Endothelial cell of umbilical vein (primary cell): ENCODE data around the gene DPYD. TPM values are rescaled to one million over a fixed set of nuclear protein-coding genes. Genes with fewer than 3 reads are reported as not detected.

Experiments
- BruUV-seq: library from RNA; stranded (reverse); fragments of 400-500 nt; replicated peaks from 2 replicates; lab custom pipeline; 2021; lab: Mats Ljungman, UMichigan
- CTCF ChIA-PET: fragments of 300-600, 350-600 bp; sonication (Branson Sonifier 250); formaldehyde crosslinking; loops from one replicate; lab custom pipeline; 2021; ENCODE audit warnings: antibody characterized with exemption, inconsistent platforms; lab: Charles Lee
- POLR2A ChIA-PET: fragments of 300-600, 350-600 bp; sonication (Branson Sonifier 250); formaldehyde crosslinking; loops from one replicate; lab custom pipeline; 2021; ENCODE audit warnings: antibody characterized with exemption, inconsistent platforms; lab: Charles Lee
- DNase-seq: peaks from one replicate; pipeline ENCODE4 v3.0.0-alpha.2; 2011; ENCODE audit warnings: low read depth, low spot score
- FAIRE-seq: peaks from 2 replicates; lab custom pipeline; 2011; peaks lifted over from hg19 to GRCh38; lab: Jason Lieb, UNC
- H2AFZ ChIP-seq: 2 replicates; pipeline ENCODE4 v1.6.0; 2012; ENCODE audit warnings: low read depth, low read length, control low read depth, inconsistent platforms
- H3K27ac ChIP-seq: 2 replicates; pipeline ENCODE4 v1.5.1; 2011; ENCODE audit warnings: low read depth, mild to moderate bottlenecking, control low read depth, low read length, moderate library complexity; ENCODE audit not compliant: insufficient read depth
- H3K27me3 ChIP-seq, 2 experiments: 2 replicates each; pipeline versions ENCODE4 v1.6.0 to v1.6.1; 2011; ENCODE audit warnings: low read length in 2 of 2, mixed read lengths in 1 of 2; ENCODE audit not compliant: control insufficient read depth in 2 of 2, insufficient read depth in 2 of 2
- H3K36me3 ChIP-seq, 2 experiments: 2 replicates in 1 of 2; 3 replicates in 1 of 2; pipeline ENCODE4 v1.5.1; 2011; ENCODE audit warnings: low read length in 2 of 2, mild to moderate bottlenecking in 1 of 2, moderate library complexity in 1 of 2; ENCODE audit not compliant: control insufficient read depth in 2 of 2, insufficient read depth in 2 of 2; ENCODE audit errors: extremely low read depth in 1 of 2
- H3K4me1 ChIP-seq: 3 replicates; pipeline ENCODE4 v1.5.1; 2011; ENCODE audit warnings: mild to moderate bottlenecking, low read length; ENCODE audit not compliant: control insufficient read depth, insufficient read depth; ENCODE audit errors: extremely low read depth
- H3K4me2 ChIP-seq: 2 replicates; pipeline ENCODE4 v1.6.1; 2011; ENCODE audit warnings: low read length, control low read depth, mixed read lengths; ENCODE audit not compliant: insufficient read depth
- H3K4me3 ChIP-seq, 3 experiments: fragments of 200-600 bp in 1 of 3; sonication (generic), shearing (Covaris generic) in 1 of 3; replicated peaks in 1 of 3; 2 replicates each; pipeline ENCODE4 v1.5.1; 2011 to 2016; ENCODE audit warnings: control low read depth in 3 of 3, low read length in 3 of 3, mild to moderate bottlenecking in 2 of 3, inconsistent platforms in 1 of 3, low read depth in 1 of 3, moderate library complexity in 1 of 3; ENCODE audit not compliant: insufficient read depth in 1 of 3
- H3K79me2 ChIP-seq: 2 replicates; pipeline ENCODE4 v1.6.0; 2012; ENCODE audit warnings: low read length, inconsistent platforms; ENCODE audit not compliant: control insufficient read depth, insufficient read depth
- H3K9ac ChIP-seq: replicated peaks from 2 replicates; pipeline ENCODE3; 2011; ENCODE audit warnings: low read length, control low read depth; ENCODE audit not compliant: insufficient read depth; ENCODE audit errors: extremely low read depth
- H3K9me1 ChIP-seq: replicated peaks from 3 replicates; pipeline ENCODE4 v1.6.0; 2011; ENCODE audit warnings: mild to moderate bottlenecking, low read length; ENCODE audit not compliant: control insufficient read depth, insufficient read depth; ENCODE audit errors: extremely low read depth
- H3K9me3 ChIP-seq: replicated peaks from 2 replicates; pipeline ENCODE4 v1.5.1; 2012; ENCODE audit warnings: low read length, inconsistent platforms; ENCODE audit not compliant: control insufficient read depth, insufficient read depth
- H4K20me1 ChIP-seq: replicated peaks from 2 replicates; pipeline ENCODE3; 2011; ENCODE audit warnings: mild to moderate bottlenecking, low read length; ENCODE audit not compliant: control insufficient read depth, insufficient read depth; ENCODE audit errors: extremely low read depth
- CTCF ChIP-seq, 2 donors: IDR thresholded peaks; 1 replicate in 1 of 2; 2 replicates in 1 of 2; pipeline ENCODE4 v1.5.1; 2011; ENCODE audit warnings: low read length in 2 of 2, mild to moderate bottlenecking in 2 of 2, moderate library complexity in 2 of 2, control low read depth in 1 of 2, inconsistent platforms in 1 of 2, low read depth in 1 of 2; ENCODE audit not compliant: insufficient read depth in 1 of 2; ENCODE audit errors: extremely low read depth in 1 of 2
- EZH2 ChIP-seq: IDR thresholded peaks from 2 replicates; pipeline ENCODE4 v1.6.1; 2012; ENCODE audit warnings: borderline replicate concordance, low read depth, mild to moderate bottlenecking, moderate library complexity, low read length, inconsistent platforms; ENCODE audit not compliant: severe bottlenecking
- FOS ChIP-seq: IDR thresholded peaks from 2 replicates; pipeline ENCODE4 v1.6.1; 2011; ENCODE audit warnings: mild to moderate bottlenecking, low read length, moderate library complexity, borderline replicate concordance; ENCODE audit not compliant: insufficient read depth
- GATA2 ChIP-seq: IDR thresholded peaks from 2 replicates; pipeline ENCODE4 v1.7.0; 2011; ENCODE audit warnings: low read depth, mild to moderate bottlenecking, moderate library complexity, mixed read lengths, low read length; ENCODE audit not compliant: insufficient read length, insufficient read depth
- JUN ChIP-seq: IDR thresholded peaks from 2 replicates; pipeline ENCODE4 v1.6.1; 2011; ENCODE audit warnings: borderline replicate concordance, low read depth; ENCODE audit not compliant: insufficient read length, insufficient read depth
- MAX ChIP-seq: IDR thresholded peaks from 2 replicates; pipeline ENCODE4 v1.6.1; 2011; ENCODE audit not compliant: insufficient read depth, insufficient read length
- MYC ChIP-seq: IDR thresholded peaks from one replicate; pipeline ENCODE4 v1.6.1; 2011; ENCODE audit warnings: mild to moderate bottlenecking, low read depth, low read length
- POLR2A ChIP-seq: IDR thresholded peaks from 2 replicates; pipeline ENCODE4 v1.6.1; 2012; ENCODE audit warnings: low read depth, mild to moderate bottlenecking, control low read depth, low read length
- POLR2AphosphoS5 ChIP-seq: IDR thresholded peaks from 2 replicates; pipeline ENCODE4 v1.6.1; 2012; ENCODE audit warnings: low read depth, mild to moderate bottlenecking, control low read depth, low read length, moderate library complexity; ENCODE audit not compliant: insufficient read depth
- dilution Hi-C: fragments of 300-500 bp; cut with MboI; formaldehyde crosslinking; loops from one replicate; pipeline ENCODE4 v1.15.0; 2019; ENCODE audit warnings: low sequenced_read_pairs; ENCODE audit not compliant: extremely low pct_ligation_motif_present
- intact Hi-C: fragments of 100-400 bp; cut with micrococcal nuclease; formaldehyde crosslinking; loops from one replicate; pipeline ENCODE4 v1.10.0; 2022
- polyA plus RNA-seq, 4 experiments: library from polyadenylated mRNA; depleted of rRNA in 3 of 4; stranded (reverse) in 3 of 4; unstranded in 1 of 4; fragments of >200 nt; gene quantifications; 2 replicates each; pipeline versions ENCODE4 v1.2.1 to v1.2.3, GENCODE V29; 2011 to 2012; ENCODE audit warnings: missing spikeins in 1 of 4
- total RNA-seq: library from RNA; stranded (reverse); gene quantifications from 2 replicates; pipeline ENCODE4 v1.2.3, GENCODE V29; 2021

Gene DPYD
- total and polyA plus RNA-seq, 2 donors (not counting 3 experiments of a cell fraction or from before 2014, with no cell fraction given) = 4.6 to 15.1 TPM

DNA sequence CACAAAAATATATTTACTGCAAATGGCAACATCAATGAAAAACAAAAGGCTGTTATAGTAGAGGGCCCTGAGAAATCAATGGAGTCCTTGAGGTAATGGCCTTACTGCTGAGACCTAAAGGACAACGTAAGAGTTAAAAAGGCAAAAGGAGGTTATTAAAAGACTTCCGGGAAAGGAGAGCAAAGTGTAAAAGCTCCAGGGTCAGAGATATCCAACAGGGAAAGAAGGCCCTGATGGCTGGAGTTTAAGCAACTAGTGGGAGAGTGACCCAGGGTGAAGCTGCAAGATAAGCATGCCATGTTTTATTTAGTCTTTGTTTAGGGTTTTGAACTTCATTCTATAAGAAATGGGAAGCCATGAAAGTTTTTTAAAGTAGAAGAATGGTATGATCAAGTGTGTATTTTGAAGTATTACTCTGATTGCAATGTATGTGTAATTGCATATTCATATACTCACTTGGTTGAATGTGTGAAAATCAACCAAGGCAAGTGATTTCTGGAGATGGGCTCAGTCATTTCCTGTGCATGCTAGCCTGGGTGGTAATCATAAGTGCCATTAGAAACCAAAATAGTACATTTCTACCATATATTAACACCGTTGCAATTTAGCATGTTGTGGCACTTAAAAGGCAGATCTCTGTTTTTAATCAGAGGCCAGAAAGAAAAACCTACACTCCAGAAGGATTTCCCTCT lies 5.3 kb upstream of the DPYD start:
- no peaks in the 10 kb centered on the region for H4K20me1 ChIP-seq
- H2AFZ ChIP-seq = no peak overlapping the region
- dilution Hi-C loops = no loop called here
- CTCF ChIA-PET = no interaction called here
- no peak overlapping the region for H3K9ac ChIP-seq
- H3K4me3 ChIP-seq = no peak overlapping the region
- intact Hi-C loops = no loop called here
- TF ChIP-seq GATA2 = no peak
- no peak for TF ChIP-seq POLR2A
- no peak for TF ChIP-seq POLR2AphosphoS5
- TF ChIP-seq EZH2 = no peak
- no peak for TF ChIP-seq CTCF (IDR thresholded peaks at IDR 0.05; ENCODE audit: extremely low read depth in 1 of 2, insufficient read depth in 1 of 2, low read depth in 1 of 2, low read length in 2 of 2)
- TF ChIP-seq MAX = no peak
- no peak for TF ChIP-seq MYC
- no peak for TF ChIP-seq FOS
- TF ChIP-seq JUN = no peak
- FAIRE-seq (no peak), DNase-seq (no peak)
- no peaks in the 10 kb centered on the region for H3K9me1 ChIP-seq
- POLR2A ChIA-PET = no interaction called here
- no TSS peak for BruUV-seq
- no peaks in the 10 kb centered on the region for H3K27me3 ChIP-seq
- H3K36me3 ChIP-seq = no peaks in the 10 kb centered on the region
- H3K27ac ChIP-seq = no peak overlapping the region
- no peak overlapping the region for H3K4me2 ChIP-seq
- H3K4me1 ChIP-seq = peaks cover 6% of the 10 kb centered on the region
- H3K79me2 ChIP-seq = no peaks in the 10 kb centered on the region
- no peaks in the 10 kb centered on the region for H3K9me3 ChIP-seq
